Colonic mucosa (tissue), 4 donors: ENCODE results near the gene CLIC4. TPM values are rescaled to one million over a fixed set of nuclear protein-coding genes. Genes with fewer than 3 reads are reported as not detected.

Source experiments
- DNase-seq: peaks from one replicate; pipeline ENCODE4 v3.0.0-alpha.2; 2020
- H3K27ac ChIP-seq: fragments of 200-600 bp; one replicate; pipeline ENCODE4 v1.8.0; 2021
- H3K27me3 ChIP-seq: fragments of 200-600 bp; one replicate; pipeline ENCODE4 v1.8.0; 2021
- H3K36me3 ChIP-seq: fragments of 200-600 bp; one replicate; pipeline ENCODE4 v1.8.0; 2021
- H3K4me1 ChIP-seq: fragments of 200-600 bp; one replicate; pipeline ENCODE4 v1.8.0; 2021; ENCODE audit warnings: mild to moderate bottlenecking
- H3K4me3 ChIP-seq: fragments of 200-600 bp; one replicate; pipeline ENCODE4 v1.8.0; 2021
- H3K9ac ChIP-seq, 2 donors: one replicate each; pipeline ENCODE4 v1.7.0; 2013; ENCODE audit warnings: control low read depth in 2 of 2, low read depth in 2 of 2, low read length in 2 of 2
- H3K9me3 ChIP-seq: fragments of 200-600 bp; one replicate; pipeline ENCODE4 v1.8.0; 2021
- intact Hi-C: fragments of 100-400 bp; cut with DNase I; formaldehyde crosslinking; loops from one replicate; pipeline ENCODE4 v1.14.1; 2022
- total RNA-seq, 2 donors: library from RNA; stranded (reverse); fragmentation: NEBNext Ultra II Directional in 1 of 2; extraction: Animal tissue kit (Norgen Biotek cat#: 25700) in 1 of 2; gene quantifications; one replicate each; pipeline ENCODE4 v1.2.1, GENCODE V29; 2021
- TF ChIP-seq, protein P1 (sequence below): fragments of 200-600 bp; IDR thresholded peaks from one replicate; pipeline ENCODE4 v1.8.0; 2022; ENCODE audit warnings: antibody characterized with exemption, mild to moderate bottlenecking
- donor health status: healthy.
- donor health status: DM: no; HTN: no; CAD: no.
- donor health status: DM: no; HTN: no; CAD: no.

The CLIC4 gene
- total RNA-seq, 2 donors from 2014 or later = 38.0 to 84.8 TPM

GRCh38 chr1:24859063-24860010 is 114.1 kb downstream of the CLIC4 start:
- Histone ChIP-seq H3K9ac (no peak overlapping the region), H3K27me3 (no peaks in the 10 kb centered on the region), H3K36me3 (no peaks in the 10 kb centered on the region), H3K4me1 (peaks cover 6% of the 10 kb centered on the region), H3K27ac (no peak overlapping the region), H3K9me3 (no peaks in the 10 kb centered on the region), H3K4me3 (no peak overlapping the region)
- DNase-seq = no peak
- TF ChIP-seq, protein P1, sequence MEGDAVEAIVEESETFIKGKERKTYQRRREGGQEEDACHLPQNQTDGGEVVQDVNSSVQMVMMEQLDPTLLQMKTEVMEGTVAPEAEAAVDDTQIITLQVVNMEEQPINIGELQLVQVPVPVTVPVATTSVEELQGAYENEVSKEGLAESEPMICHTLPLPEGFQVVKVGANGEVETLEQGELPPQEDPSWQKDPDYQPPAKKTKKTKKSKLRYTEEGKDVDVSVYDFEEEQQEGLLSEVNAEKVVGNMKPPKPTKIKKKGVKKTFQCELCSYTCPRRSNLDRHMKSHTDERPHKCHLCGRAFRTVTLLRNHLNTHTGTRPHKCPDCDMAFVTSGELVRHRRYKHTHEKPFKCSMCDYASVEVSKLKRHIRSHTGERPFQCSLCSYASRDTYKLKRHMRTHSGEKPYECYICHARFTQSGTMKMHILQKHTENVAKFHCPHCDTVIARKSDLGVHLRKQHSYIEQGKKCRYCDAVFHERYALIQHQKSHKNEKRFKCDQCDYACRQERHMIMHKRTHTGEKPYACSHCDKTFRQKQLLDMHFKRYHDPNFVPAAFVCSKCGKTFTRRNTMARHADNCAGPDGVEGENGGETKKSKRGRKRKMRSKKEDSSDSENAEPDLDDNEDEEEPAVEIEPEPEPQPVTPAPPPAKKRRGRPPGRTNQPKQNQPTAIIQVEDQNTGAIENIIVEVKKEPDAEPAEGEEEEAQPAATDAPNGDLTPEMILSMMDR = no peak
- intact Hi-C loops = no loop called here

GRCh38 chr1:24860841-24861240 is 115.6 kb downstream of the CLIC4 start:
- Histone ChIP-seq H3K4me1 (peaks cover 6% of the 10 kb centered on the region), H3K4me3 (no peak overlapping the region), H3K36me3 (no peaks in the 10 kb centered on the region), H3K27ac (no peak overlapping the region), H3K9me3 (no peaks in the 10 kb centered on the region), H3K27me3 (no peaks in the 10 kb centered on the region), H3K9ac (no peak overlapping the region)
- intact Hi-C loops = no loop called here
- DNase-seq = no peak
- TF ChIP-seq, protein P1 = no peak

DNA sequence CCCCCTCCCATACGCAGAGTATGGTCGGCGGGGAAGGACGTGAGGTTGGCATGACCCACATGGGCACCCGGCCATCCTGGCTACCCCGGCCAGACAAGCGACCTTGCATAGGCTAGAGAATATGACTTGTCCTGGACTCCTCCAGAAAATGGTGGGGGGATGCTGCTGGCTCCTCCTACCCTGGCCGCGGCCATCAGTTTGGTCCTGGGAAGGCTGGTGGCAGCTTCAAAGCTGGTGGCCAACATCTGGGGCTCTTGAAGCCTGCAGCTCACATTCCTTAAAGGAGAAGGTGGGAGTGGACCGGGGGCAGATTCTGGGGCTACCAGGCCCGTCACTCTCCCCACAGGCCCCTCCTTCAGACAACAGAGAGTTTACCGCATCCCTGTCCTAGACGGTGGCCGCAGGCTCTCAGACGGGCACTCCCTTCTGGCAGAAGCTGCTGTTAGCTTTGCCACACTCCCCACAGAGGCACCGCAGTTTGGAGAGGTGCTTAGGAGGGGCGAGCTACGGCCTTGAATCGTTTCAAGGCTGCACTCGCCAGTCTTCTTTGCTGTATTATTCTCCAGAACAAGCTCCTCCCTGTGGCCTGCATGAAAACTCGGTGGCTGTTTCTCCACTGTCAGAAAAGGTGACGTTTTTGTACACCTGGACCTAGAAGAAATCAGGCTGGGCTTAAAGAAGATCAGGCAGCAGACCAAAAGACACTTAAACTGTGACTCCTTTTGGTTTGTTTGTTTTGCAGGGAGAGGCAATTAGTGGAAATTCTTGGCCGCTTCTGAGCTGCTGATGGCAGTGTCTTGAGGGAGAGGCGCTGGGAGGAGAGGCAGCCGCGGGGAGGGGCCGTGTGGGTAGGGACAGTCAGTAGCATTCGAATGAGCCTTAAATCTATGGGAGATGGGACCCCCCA is 116.8 kb downstream of the CLIC4 start:
- H3K4me1 ChIP-seq = peaks cover 6% of the 10 kb centered on the region
- H3K27me3 ChIP-seq = no peaks in the 10 kb centered on the region
- peak; percentile 58 for DNase-seq
- no peak overlapping the region for H3K4me3 ChIP-seq
- intact Hi-C loops = no loop called here
- TF ChIP-seq, protein P1 = no peak
- no peaks in the 10 kb centered on the region for H3K36me3 ChIP-seq
- H3K27ac ChIP-seq = peak overlapping the region; percentile 17
- peak overlapping the region; percentile 37 to 38 for H3K9ac ChIP-seq
- no peaks in the 10 kb centered on the region for H3K9me3 ChIP-seq

GRCh38 chr1:24862775-24863483 is 117.7 kb downstream of the CLIC4 start:
- Histone ChIP-seq H3K27me3 (no peaks in the 10 kb centered on the region), H3K27ac (no peak overlapping the region), H3K4me1 (peaks cover 6% of the 10 kb centered on the region)

More at GRCh38 chr1:24862775-24863483, 117.7 kb downstream of the CLIC4 start:
- H3K9ac ChIP-seq = no peak overlapping the region
- no peaks in the 10 kb centered on the region for H3K36me3 ChIP-seq
- no peaks in the 10 kb centered on the region for H3K9me3 ChIP-seq
- no peak for DNase-seq
- TF ChIP-seq, protein P1 = no peak
- H3K4me3 ChIP-seq = no peak overlapping the region
- intact Hi-C loops = no loop called here
